VCaP (cell line): ENCODE results near the gene CFAP43.

ENCODE experiments used
- H3K27ac ChIP-seq: fragments of 450-650 bp; 2 replicates; pipeline ENCODE4 v1.5.1; 2017
- CTCF ChIP-seq: fragments of 450-650 bp; conservative IDR thresholded peaks from 2 replicates; pipeline ENCODE4 v1.5.1; 2017; ENCODE audit warnings: mild to moderate bottlenecking, moderate library complexity

Gene CFAP43

GRCh38 chr10:104256335-104256961 lies 24.3 kb upstream of the CFAP43 start:
- H3K27ac ChIP-seq: peak overlapping the region; percentile 96
- no peak for TF ChIP-seq CTCF

GRCh38 chr10:104255311-104255981 lies 23.3 kb upstream of the CFAP43 start:
- TF ChIP-seq CTCF: no peak
- H3K27ac ChIP-seq: peak overlapping the region; percentile 96

GRCh38 chr10:104254493-104255310 lies 22.5 kb upstream of the CFAP43 start, which contains the start of gene GSTO1:
Gene GSTO1 (plus strand): TSS chr10:104254892. CDS start chr10:104254929, 37 bp downstream.
- TF ChIP-seq CTCF: 0 out of 2 replicates have a peak, but pooled peaks have one; percentile 6
- H3K27ac ChIP-seq: peak within 1 kb of the TSS; percentile 96

- H3K27ac ChIP-seq: peak overlapping the region; percentile 96
- no peak for TF ChIP-seq CTCF
These were observed 21.6 kb upstream of the CFAP43 start for GRCh38 chr10:104253606-104254410.

- H3K27ac ChIP-seq: no peak overlapping the region
- no peak for TF ChIP-seq CTCF
These were observed 20.9 kb upstream of the CFAP43 start for GRCh38 chr10:104253106-104253505.

- H3K27ac ChIP-seq: no peak overlapping the region
- no peak for TF ChIP-seq CTCF
These were observed 20.2 kb upstream of the CFAP43 start for GRCh38 chr10:104252368-104252767.
